Small intestine (tissue), 7 donors: ENCODE data around the gene GFY. TPM values are rescaled to one million over a fixed set of nuclear protein-coding genes. Genes with fewer than 3 reads are reported as not detected.
"Not testable (repeated sequence)": the region's sequence is repeated elsewhere in the genome, so short reads cannot be mapped to it uniquely, and the experiment has no call there.

Experiments
- DNase-seq, 2 donors: peaks; one replicate each; pipeline versions ENCODE4 v3.0.0 to v3.0.0-alpha.2; 2013
- FAIRE-seq: peaks from 2 replicates; lab custom pipeline; 2012; peaks lifted over from hg19 to GRCh38; lab: Jason Lieb, UNC
- H3K27ac ChIP-seq, 3 donors: one replicate each; pipeline ENCODE4 v1.5.1; 2013; ENCODE audit warnings: low read length in 2 of 3, mild to moderate bottlenecking in 2 of 3, control low read depth in 1 of 3, inconsistent platforms in 1 of 3, low read depth in 1 of 3, moderate library complexity in 1 of 3
- H3K27me3 ChIP-seq, 3 donors: one replicate each; pipeline ENCODE4 v1.6.1; 2013; ENCODE audit warnings: low read length in 3 of 3, inconsistent platforms in 1 of 3; ENCODE audit not compliant: control insufficient read depth in 3 of 3, insufficient read depth in 3 of 3
- H3K36me3 ChIP-seq, 3 donors: one replicate each; pipeline ENCODE4 v1.6.1; 2013; ENCODE audit warnings: low read length in 3 of 3, inconsistent platforms in 1 of 3, low read depth in 1 of 3, mild to moderate bottlenecking in 1 of 3, moderate library complexity in 1 of 3; ENCODE audit not compliant: control insufficient read depth in 3 of 3, insufficient read depth in 2 of 3
- H3K4me1 ChIP-seq, 3 donors: one replicate each; pipeline ENCODE4 v1.6.1; 2013; ENCODE audit warnings: low read length in 2 of 3, inconsistent platforms in 1 of 3, low read depth in 1 of 3, mild to moderate bottlenecking in 1 of 3, moderate library complexity in 1 of 3; ENCODE audit not compliant: control insufficient read depth in 3 of 3, insufficient read depth in 2 of 3
- H3K4me3 ChIP-seq, 3 donors: one replicate each; pipeline ENCODE4 v1.5.1; 2013; ENCODE audit warnings: low read length in 3 of 3, control low read depth in 1 of 3, inconsistent platforms in 1 of 3, low read depth in 1 of 3, mild to moderate bottlenecking in 1 of 3, moderate library complexity in 1 of 3
- H3K9me3 ChIP-seq, 2 donors: one replicate each; pipeline ENCODE4 v1.6.1; 2013; ENCODE audit warnings: low read depth in 1 of 2, low read length in 1 of 2; ENCODE audit not compliant: control insufficient read depth in 2 of 2, insufficient read depth in 1 of 2
- WGBS, 3 donors: extraction: QIAGEN DNeasy Blood & Tissue Kit; methylation state at CpG; one replicate each; pipeline ENCODE4 v1.1.7; 2013; 5-methylcytosine and 5-hydroxymethylcytosine counted together
- polyA plus RNA-seq, 4 donors: library from polyadenylated mRNA; stranded (reverse) in 3 of 4; unstranded in 1 of 4; fragments of 200-250 nt in 3 of 4; fragments of 120-200 nt in 1 of 4; gene quantifications; one replicate each; pipeline versions ENCODE4 v1.2.1 to v1.2.3, GENCODE V29; 2013
- donor health status: healthy with polysubstance abuse.
- donor health status: control.
- donor health status: control.
- donor health status: Bipolar disorder and iron deficiency.
- donor health status: healthy.

GFY gene
- polyA plus RNA-seq, 4 donors: not detected

DNA sequence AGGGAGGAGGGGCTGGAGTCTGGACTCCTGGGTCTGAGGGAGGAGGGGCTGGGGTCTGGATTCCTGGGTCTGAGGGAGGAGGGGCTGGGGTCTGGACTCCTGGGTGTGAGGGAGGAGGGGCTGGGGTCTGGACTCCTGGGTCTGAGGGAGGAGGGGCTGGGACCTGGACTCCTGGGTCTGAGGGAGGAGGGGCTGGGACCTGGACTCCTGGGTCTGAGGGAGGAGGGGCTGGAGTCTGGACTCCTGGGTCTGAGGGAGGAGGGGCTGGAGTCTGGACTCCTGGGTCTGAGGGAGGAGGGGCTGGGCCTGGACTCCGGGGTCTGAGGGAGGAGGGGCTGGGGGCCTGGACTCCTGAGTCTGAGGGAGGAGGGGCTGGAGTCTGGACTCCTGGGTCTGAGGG lies 35.9 kb downstream of the GFY start:
- H3K4me1 ChIP-seq, H3K4me3 ChIP-seq, H3K27ac ChIP-seq, H3K9me3 ChIP-seq, H3K27me3 ChIP-seq, FAIRE-seq, DNase-seq: not testable (repeated sequence)
- H3K36me3 ChIP-seq: peaks cover 0 to 80% (median 15%) of the 10 kb centered on the region in 3 donors
- WGBS, 3 donors: 0% methylated on average over 1 of the region's 1 CpG; no CpG with 5 or more reads in 1 of the 3 donors

GRCh38 chr19:49461656-49462055 lies 36.5 kb downstream of the GFY start:
- Histone ChIP-seq H3K4me3 (no peak overlapping the region), H3K36me3 (peaks cover 0 to 81% (median 16%) of the 10 kb centered on the region in 3 donors), H3K9me3 (no peaks in the 10 kb centered on the region), H3K4me1 (no peaks in the 10 kb centered on the region), H3K27ac (no peak overlapping the region), H3K27me3 (no peaks in the 10 kb centered on the region)
- WGBS, 3 donors: 97 to 99% (median 98%) methylated on average over 28 to 37 of the region's 37 CpGs
- no peak for FAIRE-seq
- DNase-seq: no peak

DNA sequence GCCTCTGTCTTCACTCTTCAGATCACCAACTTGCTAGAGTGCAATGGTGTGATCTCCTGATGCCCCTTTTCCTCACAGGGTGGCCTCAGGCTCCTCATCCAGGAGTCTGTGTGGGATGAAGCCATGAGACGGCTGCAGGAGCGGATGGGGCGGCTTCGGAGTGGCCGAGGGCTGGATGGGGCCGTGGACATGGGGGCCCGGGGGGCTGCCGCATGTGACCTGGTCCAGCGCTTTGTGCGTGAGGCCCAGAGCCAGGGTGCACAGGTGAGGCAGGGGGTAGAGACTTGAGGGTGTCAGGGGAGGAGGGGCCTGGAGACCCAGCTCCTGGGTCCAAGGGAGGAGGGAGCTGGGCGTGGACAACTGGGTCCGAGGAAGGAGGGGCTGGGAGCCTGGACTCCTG lies 37.3 kb downstream of the GFY start:
- DNase-seq: no peak
- H3K9me3 ChIP-seq: no peaks in the 10 kb centered on the region
- WGBS, 3 donors: 87 to 96% (median 88%) methylated on average over 11 to 12 of the region's 12 CpGs
- no peak for FAIRE-seq
- no peak overlapping the region for H3K27ac ChIP-seq
- H3K27me3 ChIP-seq: no peaks in the 10 kb centered on the region
- H3K4me1 ChIP-seq: no peaks in the 10 kb centered on the region
- H3K36me3 ChIP-seq: peaks cover 0 to 80% (median 16%) of the 10 kb centered on the region in 3 donors
- no peak overlapping the region for H3K4me3 ChIP-seq

- Histone ChIP-seq H3K4me3 (no peak overlapping the region), H3K9me3 (no peaks in the 10 kb centered on the region), H3K4me1 (no peaks in the 10 kb centered on the region), H3K27me3 (no peaks in the 10 kb centered on the region), H3K27ac (no peak overlapping the region), H3K36me3 (peaks cover 0 to 80% (median 16%) of the 10 kb centered on the region in 3 donors)
- FAIRE-seq (no peak), DNase-seq (no peak)
- WGBS, 3 donors: 91 to 94% (median 94%) methylated on average over 34 to 39 of the region's 39 CpGs
Measured at GRCh38 chr19:49463960-49464740, 39.0 kb downstream of the GFY start.

DNA sequence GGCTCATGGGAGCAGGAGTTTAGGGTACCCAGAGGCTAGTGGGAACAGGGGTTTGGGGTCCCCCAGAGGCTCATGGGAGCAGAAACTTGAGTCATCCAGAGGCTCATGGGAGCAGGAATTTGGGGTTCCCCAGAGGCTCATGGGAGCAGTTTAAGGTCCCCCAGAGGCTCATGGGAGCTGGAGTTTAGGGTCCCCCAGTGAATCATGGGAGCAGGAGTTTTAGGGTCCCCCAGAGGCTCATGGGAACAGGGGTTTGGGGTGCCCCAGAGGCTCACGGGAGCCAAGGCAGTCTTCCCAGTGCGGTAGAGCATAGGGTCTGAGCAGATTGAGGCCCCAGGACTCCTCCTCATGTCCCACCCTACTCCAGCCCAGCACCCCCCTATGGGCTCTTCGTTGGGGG lies 40.2 kb downstream of the GFY start:
- Histone ChIP-seq H3K27me3 (no peaks in the 10 kb centered on the region), H3K4me3 (no peak overlapping the region), H3K4me1 (no peaks in the 10 kb centered on the region), H3K9me3 (no peaks in the 10 kb centered on the region), H3K36me3 (peaks cover 0 to 78% (median 13%) of the 10 kb centered on the region in 3 donors), H3K27ac (no peak overlapping the region)
- no peak for FAIRE-seq
- DNase-seq: no peak
- 83 to 95% (median 92%) methylated on average over 1 to 3 of the region's 3 CpGs for WGBS, 3 donors

GRCh38 chr19:49468199-49468598 lies 43.0 kb downstream of the GFY start:
- WGBS, 3 donors: 89 to 91% (median 90%) methylated on average over 19 of the region's 19 CpGs

DNA sequence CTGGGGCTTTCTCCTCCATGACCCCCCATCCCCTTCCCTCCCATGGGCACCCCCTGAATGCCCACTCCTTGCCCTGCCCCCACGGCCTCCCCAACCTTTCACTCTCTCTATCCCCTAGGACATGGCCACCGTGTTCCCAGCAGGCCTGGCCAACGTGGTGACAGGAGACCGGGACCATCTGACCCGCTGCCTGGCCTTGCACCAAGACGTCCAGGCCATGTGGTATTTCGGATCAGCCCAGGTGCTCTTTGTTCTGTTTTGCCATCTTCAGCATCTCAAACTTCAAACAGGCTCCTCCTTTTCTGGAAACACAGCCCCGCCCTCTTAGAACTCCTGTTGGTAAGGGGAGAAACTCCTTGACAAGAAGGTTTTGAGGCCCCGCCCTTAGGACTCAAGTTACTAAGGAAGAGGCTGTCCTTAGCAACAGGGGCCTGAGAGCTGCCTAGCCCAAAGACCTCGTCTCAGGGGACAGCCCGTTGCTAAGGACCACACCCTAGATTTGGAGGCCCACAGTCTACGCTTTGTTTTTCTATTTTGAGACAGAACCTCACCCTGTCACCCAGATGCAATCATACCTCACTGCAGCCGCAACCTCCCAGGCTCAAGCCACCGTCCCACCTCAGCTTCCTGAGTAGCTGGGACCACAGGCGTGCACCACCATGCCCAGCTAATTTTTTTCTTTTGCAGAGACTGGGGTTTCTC lies 43.7 kb downstream of the GFY start:
- H3K4me1 ChIP-seq: peaks cover 0 to 4% (median 0%) of the 10 kb centered on the region in 3 donors
- H3K27me3 ChIP-seq: no peaks in the 10 kb centered on the region
- peak in 1 of 2 donors; percentile 56 for DNase-seq
- peaks cover 0 to 65% (median 13%) of the 10 kb centered on the region in 3 donors for H3K36me3 ChIP-seq
- WGBS, 3 donors: 50 to 66% (median 63%) methylated on average over 15 of the region's 15 CpGs
- no peak for FAIRE-seq
- peak overlapping the region; percentile 22 to 59 (median 34) for H3K27ac ChIP-seq
- H3K9me3 ChIP-seq: no peaks in the 10 kb centered on the region
- no peak overlapping the region for H3K4me3 ChIP-seq

More at GRCh38 chr19:49468199-49468598, 43.0 kb downstream of the GFY start:
- no peak for DNase-seq
- Histone ChIP-seq H3K4me3 (no peak overlapping the region), H3K36me3 (peaks cover 0 to 68% (median 13%) of the 10 kb centered on the region in 3 donors), H3K27me3 (no peaks in the 10 kb centered on the region), H3K27ac (peak overlapping the region in 2 of 3 donors; percentile 34 to 59), H3K9me3 (no peaks in the 10 kb centered on the region), H3K4me1 (no peaks in the 10 kb centered on the region)
- no peak for FAIRE-seq

DNA sequence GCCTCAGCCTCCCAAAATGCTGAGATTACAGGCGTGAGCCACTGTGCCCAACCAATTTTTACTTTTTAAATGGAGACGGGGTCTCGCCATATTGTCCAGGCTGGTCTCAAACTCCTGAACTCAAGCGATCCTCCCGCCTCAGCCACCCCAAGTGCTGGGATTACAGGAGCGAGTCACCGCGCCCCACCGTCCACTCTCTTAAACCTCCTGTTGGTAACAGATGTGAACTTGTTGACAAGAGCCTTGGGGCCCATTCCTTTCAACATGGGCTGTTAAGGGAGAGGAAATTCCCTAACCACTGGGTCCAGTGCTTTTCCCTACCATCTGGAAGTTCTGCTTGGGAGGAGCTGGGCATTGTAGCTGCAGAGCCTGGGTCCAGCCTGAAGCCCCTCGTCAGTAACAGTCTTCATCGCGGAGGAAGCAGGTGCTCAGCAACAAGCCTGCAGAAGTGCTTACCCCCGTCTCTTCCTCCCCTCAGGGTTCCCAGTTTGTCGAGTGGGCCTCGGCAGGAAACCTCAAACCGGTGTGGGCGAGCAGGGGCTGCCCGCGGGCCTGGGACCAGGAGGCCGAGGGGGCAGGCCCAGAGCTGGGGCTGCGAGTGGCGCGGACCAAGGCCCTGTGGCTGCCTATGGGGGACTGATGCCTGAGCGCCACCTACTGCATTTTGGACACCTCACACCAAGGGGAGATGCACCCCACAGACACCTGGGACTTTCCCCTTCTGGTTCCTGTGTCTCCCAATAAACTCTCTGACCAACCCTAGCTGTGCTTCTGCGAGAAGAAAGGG lies 44.8 kb downstream of the GFY start:
- peaks cover 0 to 8% (median 0%) of the 10 kb centered on the region in 3 donors for H3K4me1 ChIP-seq
- peaks cover 0 to 6% (median 0%) of the 10 kb centered on the region in 3 donors for H3K27me3 ChIP-seq
- no peak overlapping the region for H3K4me3 ChIP-seq
- no peaks in the 10 kb centered on the region for H3K9me3 ChIP-seq
- H3K36me3 ChIP-seq: peaks cover 0 to 54% (median 7%) of the 10 kb centered on the region in 3 donors
- DNase-seq (no peak), FAIRE-seq (no peak)
- whole genome bisulfite sequencing, 3 donors: 66 to 87% (median 71%) methylated on average over 25 of the region's 25 CpGs
- H3K27ac ChIP-seq: peak overlapping the region in 2 of 3 donors; percentile 28 to 51
